ENCODE results near the gene SLC10A6. TPM values are rescaled to one million over a fixed set of nuclear protein-coding genes. Genes with fewer than 3 reads are reported as not detected.

The SLC10A6 gene
- total and polyA plus RNA-seq, 9 of the 15 experiments (the other 6 are each of a cell fraction or from before 2014, with no cell fraction given) = not detected

- TF ChIP-seq NBN (IDR thresholded peaks at IDR 0.05; ENCODE audit: low read depth) = no peak
- no peak for TF ChIP-seq ZHX1 (conservative IDR thresholded peaks at IDR 0.05; ENCODE audit: low read length)
- no peak for TF ChIP-seq NR2C2 (CRISPR knock-in tag; IDR thresholded peaks at IDR 0.05)
- no peak for TF ChIP-seq NR2C2 (tag; IDR thresholded peaks at IDR 0.05)
- CTCF ChIA-PET (ENCODE audit: low intra/inter-chr PET ratio) = no interaction called here
- intact Hi-C loops (cut with micrococcal nuclease) = no loop called here
Measured at GRCh38 chr4:86825511-86825910, 23.7 kb downstream of the SLC10A6 start.

More at GRCh38 chr4:86825511-86825910, 23.7 kb downstream of the SLC10A6 start:
- DNase-seq (ENCODE audit: extremely low read depth in 1 of 4, low spot score in 3 of 4) (no peak), ATAC-seq (no peak), FAIRE-seq (no peak)
- Histone ChIP-seq H3K9me3 (replicated peaks; ENCODE audit: control insufficient read depth, insufficient read depth, low read depth, low read length) (no peaks in the 10 kb centered on the region), H3K4me2 (ENCODE audit: insufficient read depth, low read length) (no peak overlapping the region), H3K4me1 (replicated peaks in 1 of 2; ENCODE audit: control insufficient read depth in 2 of 2, insufficient read depth in 2 of 2, low read length in 2 of 2) (no peaks in the 10 kb centered on the region), H3K36me3 (ENCODE audit: control insufficient read depth, insufficient read depth, low read length) (no peaks in the 10 kb centered on the region), H3K9me1 (ENCODE audit: control insufficient read depth, insufficient read depth, low read length) (no peaks in the 10 kb centered on the region), H2AFZ (ENCODE audit: low read depth, low read length) (no peak overlapping the region), H3K4me3 (no peak overlapping the region), H3K9ac (ENCODE audit: insufficient read depth in 1 of 2, low read depth in 2 of 2, low read length in 2 of 2) (no peak overlapping the region), H3K27me3 (ENCODE audit: control insufficient read depth in 2 of 2, insufficient read depth in 2 of 2, low read length in 2 of 2) (no peaks in the 10 kb centered on the region; a peak in 1 of 5 replicates), H3K27ac (ENCODE audit: extremely low read depth, low read depth, low read length) (no peak overlapping the region), H4K20me1 (replicated peaks; ENCODE audit: control insufficient read depth, insufficient read depth, low read length) (no peaks in the 10 kb centered on the region), H3K79me2 (ENCODE audit: control insufficient read depth, insufficient read depth, low read length) (no peaks in the 10 kb centered on the region)
- in situ Hi-C loops (cut with MboI) = no loop called here
- POLR2A ChIA-PET = interaction anchor here (0.9 kb wide), 1 partner anchor 856 kb away, joined by 3 read pairs; no protein-coding TSS in a partner anchor
- BruUV-seq (replicated peaks) = no TSS peak
- WGBS (ENCODE audit: insufficient coverage, low coverage, missing lambda C conversion rate) = 2% methylated on average over 3 of the region's 3 CpGs
